Kidney (tissue), 14 donors: ENCODE results near the gene C3orf20. TPM values are rescaled to one million over a fixed set of nuclear protein-coding genes. Genes with fewer than 3 reads are reported as not detected.

Source experiments
- DNase-seq, 5 donors: peaks; one replicate each; pipeline ENCODE4 v3.0.0-alpha.2; 2013 to 2020
- FAIRE-seq: peaks from 2 replicates; lab custom pipeline; 2012; peaks lifted over from hg19 to GRCh38; lab: Jason Lieb, UNC
- H3K27ac ChIP-seq, 2 donors: one replicate each; pipeline ENCODE4 v1.7.0; 2013; ENCODE audit warnings: low read depth in 2 of 2, low read length in 2 of 2, inconsistent platforms in 1 of 2
- H3K27me3 ChIP-seq: one replicate; pipeline ENCODE4 v1.7.1; 2013; ENCODE audit warnings: low read length, inconsistent platforms; ENCODE audit not compliant: control insufficient read depth, insufficient read depth
- H3K36me3 ChIP-seq, 3 donors: one replicate each; pipeline versions ENCODE4 v1.7.0 to v1.7.1; 2013; ENCODE audit warnings: low read length in 3 of 3, control low read depth in 1 of 3, inconsistent platforms in 1 of 3; ENCODE audit not compliant: insufficient read depth in 3 of 3, control insufficient read depth in 2 of 3
- H3K4me1 ChIP-seq, 3 donors: one replicate each; pipeline versions ENCODE4 v1.7.0 to v1.7.1; 2013; ENCODE audit warnings: low read length in 3 of 3, inconsistent platforms in 1 of 3, low read depth in 1 of 3; ENCODE audit not compliant: control insufficient read depth in 2 of 3, insufficient read depth in 2 of 3
- H3K4me3 ChIP-seq, 3 donors: one replicate each; pipeline versions ENCODE4 v1.7.0 to v1.8.1; 2013; ENCODE audit warnings: low read length in 3 of 3, control low read depth in 1 of 3, inconsistent platforms in 1 of 3
- H3K9ac ChIP-seq, 3 donors: one replicate each; pipeline versions ENCODE4 v1.7.0 to v1.7.1; 2013; ENCODE audit warnings: low read length in 3 of 3, control low read depth in 1 of 3, inconsistent platforms in 1 of 3
- H3K9me3 ChIP-seq, 3 donors: one replicate each; pipeline versions ENCODE4 v1.7.0 to v1.7.1; 2013; ENCODE audit warnings: low read length in 3 of 3, control low read depth in 1 of 3, inconsistent platforms in 1 of 3; ENCODE audit not compliant: control insufficient read depth in 2 of 3, insufficient read depth in 1 of 3
- intact Hi-C: fragments of 100-400 bp; cut with DNase I; formaldehyde crosslinking; loops from one replicate; pipeline ENCODE4 v1.11.1; 2022
- polyA plus RNA-seq: library from polyadenylated mRNA; stranded (reverse); fragments of 350-450 nt; fragmentation: Illumina TruSeq; extraction: RNeasy Lipid Tissue Mini Kit (QIAGEN cat#74804); gene quantifications from one replicate; pipeline ENCODE4 v1.2.3, GENCODE V29; 2014; ENCODE audit warnings: low read depth, low replicate concordance; ENCODE audit not compliant: insufficient read depth
- total RNA-seq: library from RNA; stranded (reverse); fragmentation: NEBNext Ultra II Directional; extraction: Animal tissue kit (Norgen Biotek cat#: 25700); gene quantifications from one replicate; pipeline ENCODE4 v1.2.1, GENCODE V29; 2021
- TF ChIP-seq, protein P1 (sequence below): IDR thresholded peaks from 3 replicates; pipeline ENCODE4 v1.5.1; 2012; ENCODE audit warnings: mild to moderate bottlenecking, moderate library complexity, borderline replicate concordance; ENCODE audit not compliant: insufficient read depth; ENCODE audit errors: extremely low read depth
- donor health status: control.
- donor health status: control.
- donor health status: control.
- donor health status: control.
- donor health status: control.
- donor health status: DM: yes; HTN: yes; CAD: no.
- donor health status: Normal renal cell carcinoma (clear cell type).

C3orf20 gene
- total and polyA plus RNA-seq, 2 donors from 2014 or later, result 0.16 TPM; not detected in 1

DNA sequence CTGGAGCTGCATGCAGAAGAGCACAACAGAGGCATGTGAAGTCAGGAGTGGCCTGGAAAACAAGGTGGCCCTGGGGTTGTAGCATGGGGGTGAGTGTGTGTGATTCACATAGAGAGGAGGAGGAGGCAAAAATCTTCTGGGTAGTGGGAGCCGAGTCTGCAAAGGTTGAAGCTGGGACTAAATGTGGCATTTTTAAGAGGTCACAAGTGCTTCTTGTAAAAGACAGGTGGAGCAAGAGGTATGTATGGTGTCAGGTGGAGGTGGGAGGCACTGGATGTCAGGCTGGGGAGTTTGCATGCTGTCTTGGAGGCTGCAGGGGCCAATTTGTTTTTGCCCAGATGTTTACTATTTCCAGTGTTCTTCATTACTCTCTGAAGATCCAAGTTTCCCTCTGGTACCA, 42.4 kb downstream of the C3orf20 start:
- TF ChIP-seq, protein P1, sequence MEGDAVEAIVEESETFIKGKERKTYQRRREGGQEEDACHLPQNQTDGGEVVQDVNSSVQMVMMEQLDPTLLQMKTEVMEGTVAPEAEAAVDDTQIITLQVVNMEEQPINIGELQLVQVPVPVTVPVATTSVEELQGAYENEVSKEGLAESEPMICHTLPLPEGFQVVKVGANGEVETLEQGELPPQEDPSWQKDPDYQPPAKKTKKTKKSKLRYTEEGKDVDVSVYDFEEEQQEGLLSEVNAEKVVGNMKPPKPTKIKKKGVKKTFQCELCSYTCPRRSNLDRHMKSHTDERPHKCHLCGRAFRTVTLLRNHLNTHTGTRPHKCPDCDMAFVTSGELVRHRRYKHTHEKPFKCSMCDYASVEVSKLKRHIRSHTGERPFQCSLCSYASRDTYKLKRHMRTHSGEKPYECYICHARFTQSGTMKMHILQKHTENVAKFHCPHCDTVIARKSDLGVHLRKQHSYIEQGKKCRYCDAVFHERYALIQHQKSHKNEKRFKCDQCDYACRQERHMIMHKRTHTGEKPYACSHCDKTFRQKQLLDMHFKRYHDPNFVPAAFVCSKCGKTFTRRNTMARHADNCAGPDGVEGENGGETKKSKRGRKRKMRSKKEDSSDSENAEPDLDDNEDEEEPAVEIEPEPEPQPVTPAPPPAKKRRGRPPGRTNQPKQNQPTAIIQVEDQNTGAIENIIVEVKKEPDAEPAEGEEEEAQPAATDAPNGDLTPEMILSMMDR, result no peak
- H3K9ac ChIP-seq, result no peak overlapping the region
- intact Hi-C loops, result no loop called here
- no peaks in the 10 kb centered on the region for H3K27me3 ChIP-seq
- H3K4me1 ChIP-seq, result peaks cover 0 to 3% (median 0%) of the 10 kb centered on the region in 3 donors
- H3K9me3 ChIP-seq, result no peaks in the 10 kb centered on the region
- no peak overlapping the region for H3K4me3 ChIP-seq
- H3K27ac ChIP-seq, result no peak overlapping the region
- FAIRE-seq (no peak), DNase-seq (no peak)
- no peaks in the 10 kb centered on the region for H3K36me3 ChIP-seq

- FAIRE-seq (no peak), DNase-seq (no peak)
Observed at GRCh38 chr3:14718539-14718938, 43.6 kb downstream of the C3orf20 start.

DNA sequence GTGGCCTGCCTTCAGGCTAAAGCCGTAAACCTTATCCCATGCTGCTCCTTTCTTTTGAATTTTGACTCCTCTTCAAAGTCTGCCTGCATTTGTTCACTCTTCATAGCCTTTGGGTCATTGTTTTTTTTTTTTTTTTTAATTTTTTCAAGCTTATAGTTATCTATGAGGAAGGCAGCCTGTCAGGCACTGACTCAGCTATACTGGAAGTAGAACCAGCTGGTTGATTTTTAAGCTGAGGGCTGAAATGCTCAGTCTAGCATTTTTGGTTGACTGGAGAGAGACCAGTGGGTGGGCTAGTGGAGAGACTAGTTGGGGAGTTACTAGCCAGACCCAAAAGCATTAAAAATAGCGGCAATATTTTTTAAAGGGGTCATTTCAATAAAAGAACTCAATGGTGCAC, 44.1 kb downstream of the C3orf20 start:
- Histone ChIP-seq H3K36me3 (no peaks in the 10 kb centered on the region), H3K27me3 (no peaks in the 10 kb centered on the region), H3K4me3 (no peak overlapping the region), H3K4me1 (peaks cover 0 to 3% (median 0%) of the 10 kb centered on the region in 3 donors), H3K27ac (no peak overlapping the region), H3K9ac (no peak overlapping the region), H3K9me3 (no peaks in the 10 kb centered on the region)
- intact Hi-C loops, result no loop called here
- no peak for FAIRE-seq
- TF ChIP-seq, protein P1, result no peak
- DNase-seq, result peak in 1 of 5 donors; percentile 13

More at GRCh38 chr3:14718539-14718938, 43.6 kb downstream of the C3orf20 start:
- intact Hi-C loops, result no loop called here
- TF ChIP-seq, protein P1, result no peak
- Histone ChIP-seq H3K4me3 (no peak overlapping the region), H3K9ac (peak overlapping the region in 1 of 3 donors; percentile 7), H3K27me3 (no peaks in the 10 kb centered on the region), H3K9me3 (no peaks in the 10 kb centered on the region), H3K4me1 (peaks cover 0 to 3% (median 0%) of the 10 kb centered on the region in 3 donors), H3K36me3 (no peaks in the 10 kb centered on the region), H3K27ac (no peak overlapping the region)
